ENCODE measurements around the gene POLR2B.
"Not testable (repeated sequence)": the region's sequence is repeated elsewhere in the genome, so short reads cannot be mapped to it uniquely, and the experiment has no call there.

Gene POLR2B

DNA sequence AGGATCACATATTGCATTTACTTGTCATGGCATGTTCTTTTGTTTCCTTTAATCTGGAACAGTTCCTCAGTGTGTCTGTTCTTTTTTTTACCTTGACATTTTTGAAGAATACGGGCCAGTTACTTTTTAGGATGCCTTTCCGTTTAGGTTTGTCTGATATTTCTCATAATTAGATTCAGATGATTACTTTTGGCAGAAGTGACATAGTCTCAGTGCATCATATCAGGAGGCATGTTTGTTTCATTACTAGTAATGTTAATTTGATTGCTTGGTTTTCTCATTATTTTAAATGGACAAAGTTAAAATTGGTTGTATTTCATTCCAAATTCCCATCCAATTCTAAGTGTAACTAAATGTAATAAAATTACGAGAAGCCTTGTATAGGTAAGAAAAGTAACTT is 8.3 kb downstream of the POLR2B start:
- no peak for DNase-seq (ENCODE audit: low spot score)

DNA sequence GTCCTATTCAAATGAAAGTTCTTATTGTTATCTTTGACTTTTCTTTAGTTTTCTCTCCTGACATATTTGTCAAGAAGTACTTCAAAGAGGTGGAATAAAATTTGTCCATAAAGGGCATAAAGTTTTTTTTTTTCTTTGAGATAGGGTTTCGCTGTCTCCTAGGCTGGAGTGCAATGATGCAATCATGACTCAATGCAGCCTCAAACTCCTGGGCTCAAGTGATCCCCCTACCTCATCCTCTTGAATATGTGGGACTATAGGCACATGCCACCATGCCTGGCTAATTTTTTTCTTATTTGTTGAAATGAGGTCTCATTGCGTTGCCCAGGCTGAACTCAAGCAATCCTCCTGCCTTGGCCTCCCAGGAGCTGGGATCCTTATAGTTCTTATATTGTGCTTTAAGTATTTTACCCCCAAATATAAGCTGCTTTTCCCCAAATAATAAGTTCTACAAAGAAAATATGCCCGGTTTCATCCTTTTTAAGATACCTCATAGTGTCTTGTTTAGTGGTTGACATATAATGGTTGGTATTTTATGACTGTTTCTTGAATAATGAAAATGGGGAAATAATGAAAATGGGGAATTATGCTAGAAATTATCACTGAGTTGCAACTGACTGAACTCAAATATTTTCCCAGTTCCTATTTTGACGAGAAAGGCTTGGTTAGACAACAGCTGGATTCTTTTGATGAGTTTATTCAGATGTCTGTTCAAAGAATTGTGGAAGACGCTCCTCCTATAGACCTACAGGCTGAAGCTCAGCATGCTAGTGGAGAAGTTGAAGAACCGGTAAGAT is 11.6 kb downstream of the POLR2B start:
- no peak for DNase-seq (ENCODE audit: low spot score)

DNA sequence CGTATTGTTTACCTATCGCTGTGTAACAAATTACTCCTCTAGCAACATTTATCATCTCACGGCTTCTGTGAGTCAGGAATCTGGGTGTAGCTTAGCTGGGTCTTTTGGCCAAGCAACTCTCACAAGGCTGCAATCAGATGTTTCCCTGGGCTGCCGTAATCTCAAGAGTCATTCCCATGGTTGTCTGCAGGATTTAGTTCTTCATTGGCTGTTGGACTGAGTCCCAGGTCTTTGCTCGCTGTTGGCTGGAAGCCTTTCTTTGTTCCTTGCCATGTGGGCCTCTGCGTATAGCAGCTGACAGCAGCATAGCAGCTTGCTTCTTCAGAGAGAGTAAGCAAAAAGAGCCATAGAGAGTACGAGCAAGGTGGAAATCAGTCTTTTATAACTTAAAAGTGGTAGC is 16.8 kb downstream of the POLR2B start:
- peak; percentile 74 for DNase-seq (ENCODE audit: low spot score)

GRCh38 chr4:56999751-57000150 is 21.1 kb downstream of the POLR2B start:
- DNase-seq (ENCODE audit: low spot score): no peak

DNA sequence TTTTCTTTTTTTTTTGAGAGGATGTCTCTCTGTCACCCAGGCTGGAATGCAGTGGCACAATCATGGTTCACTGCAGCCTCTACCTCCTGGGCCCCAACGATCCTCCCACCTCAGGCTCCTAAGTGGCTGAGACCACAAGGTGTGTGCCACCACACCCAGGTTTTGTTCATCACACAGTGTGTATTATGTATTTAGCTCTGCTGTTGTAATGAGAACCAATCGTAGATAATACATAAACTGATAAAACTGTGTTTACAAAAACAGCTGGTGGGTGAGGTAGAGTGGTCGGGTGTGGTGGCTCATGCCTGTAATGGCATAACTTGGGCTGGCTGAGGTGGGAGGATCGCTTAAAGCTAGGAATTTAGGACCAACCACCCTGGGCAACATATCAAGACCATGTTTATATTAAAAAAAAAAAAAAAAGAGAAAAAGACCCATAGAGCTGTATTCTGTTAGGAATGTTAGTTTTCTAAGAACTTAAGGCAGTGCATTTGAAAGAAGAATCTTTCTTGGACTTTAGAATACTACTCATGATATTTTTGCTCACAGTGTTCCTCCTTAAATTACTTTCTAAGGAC is 34.9 kb downstream of the POLR2B start:
- DNase-seq (ENCODE audit: low spot score): no peak

GRCh38 chr4:57018980-57019379 is 40.3 kb downstream of the POLR2B start:
- no peak for DNase-seq (ENCODE audit: low spot score)

DNA sequence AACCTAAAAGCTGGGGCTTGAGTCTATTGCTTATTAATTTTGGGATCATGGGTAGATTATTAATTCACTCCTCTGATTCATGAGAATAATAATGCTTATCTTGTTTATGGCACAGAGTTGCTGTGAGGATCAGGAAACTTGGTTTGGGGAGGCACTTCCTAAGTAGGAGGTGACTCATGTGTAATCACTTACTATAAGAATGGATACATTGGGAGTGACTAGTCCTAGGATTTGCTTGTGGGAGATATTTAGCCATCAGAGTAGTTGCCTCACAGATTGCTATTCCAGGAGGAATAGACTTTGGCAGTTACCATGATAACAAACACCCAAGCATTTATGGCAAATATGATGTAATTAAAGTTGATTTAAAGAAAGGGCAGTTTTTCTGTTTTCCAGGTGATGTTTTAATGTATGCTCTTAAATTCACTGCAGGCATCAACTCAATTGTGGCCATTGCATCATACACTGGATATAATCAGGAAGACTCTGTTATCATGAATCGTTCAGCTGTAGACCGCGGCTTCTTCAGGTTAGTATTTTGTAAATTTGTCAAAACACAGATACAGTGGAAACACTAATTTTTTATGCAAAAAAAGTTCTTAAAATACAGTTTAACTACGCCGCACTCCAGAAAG is 41.9 kb downstream of the POLR2B start:
- DNase-seq (ENCODE audit: low spot score): no peak

- no peak for DNase-seq (ENCODE audit: low spot score)
Measured at GRCh38 chr4:57023104-57023503, 44.4 kb downstream of the POLR2B start.

- DNase-seq (ENCODE audit: low spot score): no peak
Measured at GRCh38 chr4:57034520-57034919, 55.8 kb downstream of the POLR2B start.

DNA sequence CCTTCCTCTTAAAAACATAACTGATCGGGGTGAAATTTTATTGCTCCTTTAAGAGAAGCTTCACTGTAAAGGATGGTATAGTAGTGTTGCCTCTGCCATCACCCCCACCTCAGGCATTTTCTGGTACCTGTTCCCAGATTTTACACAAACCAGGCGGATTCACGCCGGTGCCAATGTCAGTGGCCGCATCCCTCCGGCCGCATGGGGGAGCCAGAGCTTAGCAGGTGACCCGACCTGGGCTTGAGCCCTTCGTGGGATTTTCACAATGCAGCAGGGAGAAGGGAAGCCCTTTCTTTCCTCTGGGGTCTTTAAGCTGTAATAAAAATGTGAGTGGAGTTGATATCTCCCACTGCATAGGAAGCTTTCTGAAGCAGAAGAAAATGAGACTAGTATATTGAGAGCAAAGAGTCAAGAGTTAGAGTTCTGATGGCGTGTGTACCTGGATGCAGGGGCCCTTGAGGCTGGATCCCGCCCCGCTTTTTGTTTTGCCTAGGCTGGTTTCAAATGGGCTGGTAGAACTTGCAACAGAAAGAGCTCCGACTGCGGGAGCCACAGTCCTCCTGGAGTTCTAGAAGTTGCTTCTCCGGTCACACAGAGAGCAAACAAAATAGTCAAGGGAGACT is 59.4 kb downstream of the POLR2B start:
- peak; percentile 71 for DNase-seq (ENCODE audit: low spot score)

DNA sequence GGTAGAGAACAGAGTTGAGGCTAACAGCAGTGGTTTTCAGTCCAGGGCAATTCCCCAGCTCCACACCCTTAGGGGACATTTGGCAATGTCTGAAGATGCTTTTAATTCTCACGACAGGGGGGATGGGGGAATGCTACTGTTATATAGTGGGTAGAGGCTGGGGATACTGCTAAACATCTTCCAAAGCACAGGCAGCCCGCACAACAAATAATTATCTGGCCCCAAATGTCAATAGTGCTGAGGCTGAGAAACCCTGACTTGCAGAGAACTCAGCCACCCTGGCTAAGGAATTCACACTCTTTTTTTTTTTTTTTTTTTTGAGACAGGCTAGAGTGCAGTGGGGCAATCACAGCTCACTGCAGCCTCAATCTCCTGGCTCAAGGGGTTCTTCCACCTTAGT is 60.6 kb downstream of the POLR2B start:
- no peak for DNase-seq (ENCODE audit: low spot score)

- no peak for DNase-seq (ENCODE audit: low spot score)
Measured at GRCh38 chr4:57040510-57040909, 61.8 kb downstream of the POLR2B start.

GRCh38 chr4:57041020-57041419 is 62.3 kb downstream of the POLR2B start:
- DNase-seq (ENCODE audit: low spot score): no peak

DNA sequence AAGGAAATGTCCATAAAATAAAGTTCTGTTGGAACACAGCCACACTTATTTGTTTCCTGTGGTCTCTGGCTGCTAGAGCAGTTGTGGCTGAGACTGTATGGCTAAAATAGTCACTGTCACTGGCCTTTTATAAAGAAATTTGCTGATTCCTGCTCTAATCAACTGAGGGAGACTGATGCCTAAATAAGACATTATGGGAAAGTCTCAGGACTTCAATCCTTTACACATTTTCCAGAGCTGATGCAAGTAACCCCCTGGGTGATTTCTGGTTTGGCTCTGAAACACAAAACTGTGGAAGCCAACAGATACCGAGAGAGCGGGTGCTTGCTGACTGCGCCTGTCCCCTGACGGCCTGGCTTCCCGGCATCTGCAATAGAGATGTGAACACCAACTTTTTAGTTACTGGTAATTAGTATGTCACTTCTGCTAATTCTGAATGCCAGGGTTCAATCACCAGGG is 64.0 kb downstream of the POLR2B start:
- DNase-seq (ENCODE audit: low spot score): peak; percentile 70

DNA sequence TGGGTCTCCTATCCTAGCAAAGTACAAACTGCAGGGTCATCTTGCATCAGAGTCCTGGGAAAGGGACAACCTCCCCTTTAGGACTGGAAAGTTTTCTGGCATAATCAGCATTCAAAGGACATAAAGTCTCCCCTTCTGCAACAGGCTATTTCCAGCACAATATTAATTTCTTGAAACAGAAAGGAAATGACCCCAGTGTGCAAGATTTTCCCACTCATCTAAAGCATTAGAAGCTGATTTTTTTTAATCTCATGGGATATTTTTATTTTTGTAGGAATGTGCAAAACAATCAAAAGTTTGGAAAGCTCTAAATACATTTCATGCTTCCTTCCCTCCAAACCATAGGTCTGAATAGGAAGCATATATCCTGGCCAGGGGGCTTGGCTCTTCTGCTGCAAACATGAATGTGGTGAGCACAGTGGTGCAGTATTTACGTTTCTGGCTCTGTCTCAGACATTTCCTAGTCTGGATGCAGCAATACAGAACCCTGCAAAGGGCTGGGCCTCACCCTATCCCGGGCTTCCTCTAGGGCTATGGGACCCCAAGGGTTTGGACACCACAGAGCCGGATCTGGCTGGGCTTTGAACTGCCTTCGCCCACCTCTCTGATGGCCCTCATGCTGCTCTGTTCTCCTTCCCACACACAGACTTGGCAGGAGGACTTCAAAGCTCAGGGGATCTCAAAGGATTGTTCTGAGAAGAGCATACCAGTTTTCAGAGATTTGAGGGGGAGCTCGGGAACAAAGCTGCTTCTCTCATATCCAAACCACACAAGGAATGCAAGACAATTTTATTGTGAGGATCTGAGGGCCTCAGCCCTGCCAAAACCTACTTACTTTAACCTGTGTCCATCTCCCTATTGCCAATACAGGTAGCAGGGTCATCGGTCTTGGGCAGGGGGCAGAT is 64.9 kb downstream of the POLR2B start:
- DNase-seq (ENCODE audit: low spot score): peak; percentile 83

GRCh38 chr4:57044279-57044678 is 65.6 kb downstream of the POLR2B start:
- no peak for DNase-seq (ENCODE audit: low spot score)

DNA sequence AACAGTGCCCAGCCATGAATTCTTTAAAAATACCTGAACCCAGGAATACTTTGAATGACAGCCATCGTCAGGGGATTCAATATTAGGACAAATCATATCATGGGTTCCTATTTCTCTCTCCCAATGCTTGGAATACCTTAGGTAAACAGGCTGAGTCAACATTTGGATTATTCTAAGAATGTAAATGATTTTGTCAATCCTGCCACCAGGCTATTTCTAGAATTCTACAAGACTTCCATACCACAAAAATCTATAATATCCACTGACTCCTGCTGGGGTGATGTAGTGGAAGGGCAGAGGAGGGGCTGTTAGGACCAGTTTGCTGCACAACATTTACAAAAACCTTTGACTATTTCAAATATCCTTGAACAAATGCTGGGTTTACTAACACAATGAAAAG is 66.3 kb downstream of the POLR2B start:
- DNase-seq (ENCODE audit: low spot score): no peak

- DNase-seq (ENCODE audit: low spot score): not testable (repeated sequence)
Measured at GRCh38 chr4:57047046-57047445, 68.3 kb downstream of the POLR2B start.

DNA sequence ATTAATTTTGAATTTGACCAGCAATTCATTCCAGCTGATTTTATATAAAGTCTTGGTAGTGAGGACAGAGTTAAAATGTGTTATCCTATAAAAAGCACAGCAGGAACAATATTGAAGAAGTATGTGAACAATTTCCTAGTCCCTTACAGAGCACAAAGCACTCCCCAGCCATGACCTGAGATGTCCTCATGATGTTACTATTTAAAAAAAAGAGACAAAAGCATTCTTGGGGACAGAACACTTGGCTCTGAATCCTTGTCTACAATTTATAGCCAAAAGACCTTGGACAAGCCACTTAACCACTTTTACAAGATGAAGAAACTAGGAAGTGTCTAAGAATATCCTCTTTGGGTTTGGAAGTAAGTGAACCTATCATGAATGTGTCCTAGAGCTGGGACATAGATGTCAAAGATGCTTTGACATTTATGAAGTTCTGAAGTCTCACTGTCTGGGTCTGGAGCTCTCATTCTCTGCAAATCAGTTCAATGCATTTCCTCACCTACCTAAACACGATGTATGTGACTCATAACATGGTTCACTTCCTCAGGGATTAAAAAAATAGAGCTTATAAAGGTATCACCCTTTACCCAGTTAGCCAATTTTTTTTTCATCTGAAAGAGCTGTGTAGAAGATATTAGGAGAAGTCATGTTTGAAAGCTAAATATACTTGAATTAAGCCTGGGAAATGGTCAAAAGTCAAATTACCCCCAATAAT is 70.1 kb downstream of the POLR2B start:
- DNase-seq (ENCODE audit: low spot score): no peak

GRCh38 chr4:57051095-57051494 is 72.4 kb downstream of the POLR2B start:
- DNase-seq (ENCODE audit: low spot score): no peak

GRCh38 chr4:57051524-57051923 is 72.8 kb downstream of the POLR2B start:
- no peak for DNase-seq (ENCODE audit: low spot score)

Data from left forelimb (tissue), 1 donor.